SK-N-MC (cell line): ENCODE measurements around the gene ALPP.

ENCODE experiments used
- EZH2 ChIP-seq: fragments of 200-600 bp; sonication (generic); IDR thresholded peaks from one replicate; pipeline ENCODE4 v1.6.1; 2017; ENCODE audit warnings: antibody characterized with exemption
- POLR2AphosphoS5 ChIP-seq: IDR thresholded peaks from 2 replicates; pipeline ENCODE4 v1.6.1; 2012; ENCODE audit warnings: mild to moderate bottlenecking, low read depth, low read length, borderline replicate concordance

- TF ChIP-seq POLR2AphosphoS5 (no peak), EZH2 (no peak)
Measured at GRCh38 chr2:232396683-232397082, 18.1 kb downstream of the ALPP start.
